Esophagus muscularis mucosa (tissue), 4 donors: ENCODE results near the gene NF2. TPM values are rescaled to one million over a fixed set of nuclear protein-coding genes. Genes with fewer than 3 reads are reported as not detected.

Experiments
- DNase-seq: peaks from one replicate; pipeline ENCODE4 v3.0.0-alpha.2; 2017; ENCODE audit errors: extremely low spot score
- H3K27ac ChIP-seq, 4 donors: fragments of 200-600 bp; sonication (generic); replicated peaks in 1 of 4; 1 replicate in 3 of 4; 2 replicates in 1 of 4; pipeline ENCODE4 v1.5.1; 2016 to 2019; ENCODE audit warnings: mild to moderate bottlenecking in 1 of 4
- H3K27me3 ChIP-seq, 4 donors: fragments of 200-600 bp; sonication (generic); one replicate each; pipeline versions ENCODE4 v1.5.1 to v1.6.0; 2016 to 2019
- H3K36me3 ChIP-seq, 4 donors: fragments of 200-600 bp; sonication (generic); one replicate each; pipeline ENCODE4 v1.5.1; 2016 to 2019
- H3K4me1 ChIP-seq, 4 donors: fragments of 200-600 bp; sonication (generic); one replicate each; pipeline ENCODE4 v1.5.1; 2016 to 2019
- H3K4me3 ChIP-seq, 4 donors: fragments of 200-600 bp; sonication (generic); 1 replicate in 2 of 4; 2 replicates in 2 of 4; pipeline ENCODE4 v1.5.1; 2016 to 2019; ENCODE audit warnings: mild to moderate bottlenecking in 4 of 4, moderate library complexity in 1 of 4
- H3K9me3 ChIP-seq, 4 donors: fragments of 200-600 bp; sonication (generic); 1 replicate in 3 of 4; 2 replicates in 1 of 4; pipeline ENCODE4 v1.5.1; 2016 to 2019
- EP300 ChIP-seq: sonication (generic); formaldehyde crosslinking; IDR thresholded peaks from one replicate; pipeline ENCODE4 v1.6.1; 2017; ENCODE audit warnings: antibody characterized with exemption
- POLR2A ChIP-seq: fragments of 450-650 bp; IDR thresholded peaks from one replicate; pipeline ENCODE4 v1.6.1; 2017; ENCODE audit warnings: antibody characterized with exemption, moderate library complexity, mild to moderate bottlenecking, low read depth
- POLR2AphosphoS5 ChIP-seq, 2 donors: sonication (generic); formaldehyde crosslinking; IDR thresholded peaks; one replicate each; pipeline ENCODE4 v1.6.1; 2017; ENCODE audit warnings: antibody characterized with exemption in 2 of 2
- WGBS: methylation state at CpG from one replicate; pipeline ENCODE4 v1.1.5; 2018; 5-methylcytosine and 5-hydroxymethylcytosine counted together
- intact Hi-C: fragments of 100-400 bp; cut with DNase I; formaldehyde crosslinking; loops from one replicate; pipeline ENCODE4 v1.15.1; 2023
- total RNA-seq, 4 donors: library from RNA; depleted of rRNA; stranded (reverse); fragments of >200 nt; gene quantifications; one replicate each; pipeline versions ENCODE4 v1.1.0 to v1.2.1, GENCODE V29; 2016
- TF ChIP-seq, protein P1 (sequence below), 3 experiments: fragments of 200-600 bp in 2 of 3; fragments of 450-650 bp in 1 of 3; sonication (generic) in 2 of 3; IDR thresholded peaks; one replicate each; pipeline ENCODE4 v1.5.1; 2017 to 2019; ENCODE audit warnings: antibody characterized with exemption in 3 of 3, mild to moderate bottlenecking in 2 of 3, moderate library complexity in 1 of 3

Gene NF2
- total RNA-seq, 4 donors from 2014 or later, result 34.5 to 47.3 (median 42.0) TPM

DNA sequence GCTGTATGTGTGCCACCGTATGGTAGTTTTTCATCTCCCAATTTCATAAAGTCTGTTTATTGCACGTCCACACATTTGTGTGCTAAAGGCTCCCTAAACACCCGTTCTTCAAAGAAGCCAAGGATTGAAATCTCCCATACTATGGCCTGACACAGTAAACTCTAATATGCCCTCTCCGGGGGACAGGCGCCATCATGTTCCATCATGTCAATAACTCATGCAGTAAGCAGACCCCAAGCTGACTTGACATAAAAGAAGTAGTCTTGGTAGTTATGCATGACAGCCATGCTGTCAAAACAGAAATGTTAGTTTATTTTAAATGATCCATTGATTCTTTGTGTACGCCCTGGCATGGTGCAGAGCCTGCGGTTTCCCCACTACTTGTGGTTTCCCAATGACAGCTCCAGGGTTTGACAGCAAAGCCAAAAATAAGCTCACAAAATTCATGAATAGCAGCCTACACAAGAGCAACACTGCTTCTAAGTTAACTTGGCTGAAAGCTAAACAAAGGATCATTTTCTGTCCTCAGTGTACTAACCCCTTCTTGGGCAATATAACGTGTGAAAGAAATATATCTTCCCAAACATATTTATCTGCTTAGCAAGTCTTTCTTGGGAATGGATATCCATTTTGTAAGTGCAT is 59.9 kb downstream of the NF2 start:
- DNase-seq, result no peak
- TF ChIP-seq, protein P1, sequence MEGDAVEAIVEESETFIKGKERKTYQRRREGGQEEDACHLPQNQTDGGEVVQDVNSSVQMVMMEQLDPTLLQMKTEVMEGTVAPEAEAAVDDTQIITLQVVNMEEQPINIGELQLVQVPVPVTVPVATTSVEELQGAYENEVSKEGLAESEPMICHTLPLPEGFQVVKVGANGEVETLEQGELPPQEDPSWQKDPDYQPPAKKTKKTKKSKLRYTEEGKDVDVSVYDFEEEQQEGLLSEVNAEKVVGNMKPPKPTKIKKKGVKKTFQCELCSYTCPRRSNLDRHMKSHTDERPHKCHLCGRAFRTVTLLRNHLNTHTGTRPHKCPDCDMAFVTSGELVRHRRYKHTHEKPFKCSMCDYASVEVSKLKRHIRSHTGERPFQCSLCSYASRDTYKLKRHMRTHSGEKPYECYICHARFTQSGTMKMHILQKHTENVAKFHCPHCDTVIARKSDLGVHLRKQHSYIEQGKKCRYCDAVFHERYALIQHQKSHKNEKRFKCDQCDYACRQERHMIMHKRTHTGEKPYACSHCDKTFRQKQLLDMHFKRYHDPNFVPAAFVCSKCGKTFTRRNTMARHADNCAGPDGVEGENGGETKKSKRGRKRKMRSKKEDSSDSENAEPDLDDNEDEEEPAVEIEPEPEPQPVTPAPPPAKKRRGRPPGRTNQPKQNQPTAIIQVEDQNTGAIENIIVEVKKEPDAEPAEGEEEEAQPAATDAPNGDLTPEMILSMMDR (IDR thresholded peaks at IDR 0.05), result no peak
- TF ChIP-seq POLR2A (no peak), EP300 (no peak), POLR2AphosphoS5 (IDR thresholded peaks at IDR 0.05) (no peak)
- 95% methylated on average over 8 of the region's 8 CpGs for WGBS
- Histone ChIP-seq H3K27ac (no peak overlapping the region), H3K36me3 (peaks cover 36 to 99% (median 83%) of the 10 kb centered on the region in 4 donors), H3K27me3 (no peaks in the 10 kb centered on the region), H3K9me3 (no peaks in the 10 kb centered on the region), H3K4me1 (peaks cover 0 to 6% (median 0%) of the 10 kb centered on the region in 4 donors), H3K4me3 (no peak overlapping the region)
- intact Hi-C loops, result no loop called here

DNA sequence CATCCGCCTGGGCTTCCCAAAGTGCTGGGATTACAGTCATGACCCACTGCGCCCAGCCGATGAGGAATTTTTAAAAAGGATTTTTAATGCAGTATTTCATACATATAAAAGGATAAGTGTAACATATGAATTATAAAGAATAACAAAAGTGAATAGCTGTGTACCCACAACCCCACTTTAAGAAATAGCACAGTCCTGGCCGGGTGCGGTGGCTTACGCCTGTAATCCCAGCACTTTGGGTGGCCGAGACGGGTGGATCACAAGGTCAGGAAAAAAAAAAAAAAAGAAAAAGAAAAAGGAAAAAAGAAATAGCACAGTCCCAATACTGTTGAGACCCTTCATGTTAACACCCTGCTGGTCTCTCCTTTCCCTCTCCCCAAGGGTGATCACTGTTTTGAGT is 62.1 kb downstream of the NF2 start:
- H3K9me3 ChIP-seq, result no peaks in the 10 kb centered on the region
- H3K4me1 ChIP-seq, result peaks cover 0 to 6% (median 0%) of the 10 kb centered on the region in 4 donors
- TF ChIP-seq, protein P1 (IDR thresholded peaks at IDR 0.05), result no peak
- TF ChIP-seq POLR2A, result no peak
- no peak for TF ChIP-seq EP300
- TF ChIP-seq POLR2AphosphoS5 (IDR thresholded peaks at IDR 0.05), result no peak
- DNase-seq, result no peak
- H3K4me3 ChIP-seq, result no peak overlapping the region
- 93% methylated on average over 8 of the region's 8 CpGs for WGBS
- intact Hi-C loops, result no loop called here
- no peak overlapping the region for H3K27ac ChIP-seq
- H3K36me3 ChIP-seq, result peaks cover 51 to 100% (median 85%) of the 10 kb centered on the region in 4 donors
- no peaks in the 10 kb centered on the region for H3K27me3 ChIP-seq

DNA sequence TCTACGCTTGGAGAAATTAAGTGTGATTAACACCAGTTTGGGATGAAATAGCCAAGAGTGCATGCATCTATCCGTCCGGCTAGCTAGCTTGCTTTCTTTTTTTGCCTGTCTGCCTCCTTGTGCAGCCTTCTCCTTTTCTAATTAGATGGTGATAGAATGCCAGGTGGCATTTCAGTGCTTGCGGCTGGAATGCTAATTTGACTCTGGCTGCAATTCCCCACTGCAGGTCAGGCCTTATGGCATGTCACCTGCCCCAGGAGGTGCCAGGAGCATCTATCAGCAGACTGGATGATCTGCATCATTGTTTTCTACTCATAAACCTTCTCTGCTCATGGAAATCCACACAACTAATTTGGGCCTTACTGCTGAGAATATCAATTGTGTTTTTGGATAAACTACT is 65.2 kb downstream of the NF2 start:
- no peak for DNase-seq
- Histone ChIP-seq H3K27ac (no peak overlapping the region), H3K4me1 (no peaks in the 10 kb centered on the region), H3K9me3 (no peaks in the 10 kb centered on the region), H3K27me3 (no peaks in the 10 kb centered on the region), H3K4me3 (no peak overlapping the region), H3K36me3 (peaks cover 50 to 100% (median 85%) of the 10 kb centered on the region in 4 donors)
- TF ChIP-seq, protein P1 (IDR thresholded peaks at IDR 0.05), result no peak
- TF ChIP-seq POLR2A (no peak), POLR2AphosphoS5 (IDR thresholded peaks at IDR 0.05) (no peak), EP300 (no peak)
- intact Hi-C loops, result no loop called here
- 96% methylated on average over 4 of the region's 4 CpGs for WGBS

DNA sequence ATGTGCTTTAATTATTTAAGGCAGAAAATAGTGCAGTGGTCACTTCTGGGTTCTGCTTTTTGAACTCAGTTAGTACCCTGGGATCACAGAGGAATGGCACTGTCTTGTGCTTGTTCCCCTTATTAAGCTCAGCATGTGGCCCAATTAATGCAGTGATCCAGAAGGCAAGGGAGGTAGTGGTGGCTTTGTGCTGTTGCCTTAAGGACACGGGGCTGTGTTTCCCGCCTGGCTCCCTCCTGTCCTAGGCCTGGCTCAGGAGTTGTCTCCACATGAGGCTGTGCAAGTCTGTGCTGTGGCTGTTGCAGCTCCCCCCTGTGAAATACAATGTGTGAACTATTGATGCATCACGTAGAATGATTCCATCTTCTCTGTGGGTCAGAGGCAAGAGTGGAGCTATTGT is 67.2 kb downstream of the NF2 start:
- WGBS, result 84% methylated on average over 3 of the region's 3 CpGs
- no peak for DNase-seq
- no peak for TF ChIP-seq POLR2A
- TF ChIP-seq, protein P1 (IDR thresholded peaks at IDR 0.05), result no peak
- no peak for TF ChIP-seq EP300
- peaks cover 69 to 100% (median 87%) of the 10 kb centered on the region in 4 donors for H3K36me3 ChIP-seq
- H3K27ac ChIP-seq, result no peak overlapping the region
- H3K4me1 ChIP-seq, result no peaks in the 10 kb centered on the region
- intact Hi-C loops, result no loop called here
- no peaks in the 10 kb centered on the region for H3K9me3 ChIP-seq
- H3K4me3 ChIP-seq, result no peak overlapping the region
- H3K27me3 ChIP-seq, result no peaks in the 10 kb centered on the region
